ENCODE results near the gene FRMD4B.
A peak's percentile ranks its signal among the peaks of the same experiment; 100 is the strongest.

Gene FRMD4B

DNA sequence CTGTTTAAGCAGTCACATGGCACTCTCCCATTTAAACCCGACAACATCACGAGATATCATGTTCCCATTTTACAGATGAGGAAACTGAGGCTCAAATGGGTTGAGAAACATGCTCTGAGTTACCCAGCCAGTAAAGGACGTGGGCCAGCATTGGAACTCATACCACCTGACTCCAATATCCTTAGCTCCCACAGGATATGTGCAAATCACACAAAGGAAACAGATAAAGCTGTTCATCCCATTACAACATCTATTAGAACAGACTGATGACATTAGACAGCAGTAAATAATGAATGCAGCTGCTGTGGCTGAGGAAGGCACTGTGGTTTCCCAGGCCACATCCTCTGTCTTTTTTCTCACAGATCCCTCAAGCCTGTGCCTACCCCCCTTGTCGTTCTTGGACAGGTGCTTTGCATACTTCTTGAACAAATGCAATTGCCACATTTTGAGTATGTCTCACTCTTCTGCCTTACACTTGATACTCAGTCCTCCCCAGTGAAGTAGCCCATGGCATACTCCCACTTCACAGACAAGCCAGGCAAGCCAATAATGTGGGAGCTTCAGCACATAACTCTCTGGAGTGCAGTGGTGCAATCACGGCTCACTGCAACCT lies 17.7 kb downstream of the FRMD4B start:
- DNase-seq (ENCODE audit: insufficient read length, low spot score), result peak; percentile 36
- FAIRE-seq, result peak; percentile 90

DNA sequence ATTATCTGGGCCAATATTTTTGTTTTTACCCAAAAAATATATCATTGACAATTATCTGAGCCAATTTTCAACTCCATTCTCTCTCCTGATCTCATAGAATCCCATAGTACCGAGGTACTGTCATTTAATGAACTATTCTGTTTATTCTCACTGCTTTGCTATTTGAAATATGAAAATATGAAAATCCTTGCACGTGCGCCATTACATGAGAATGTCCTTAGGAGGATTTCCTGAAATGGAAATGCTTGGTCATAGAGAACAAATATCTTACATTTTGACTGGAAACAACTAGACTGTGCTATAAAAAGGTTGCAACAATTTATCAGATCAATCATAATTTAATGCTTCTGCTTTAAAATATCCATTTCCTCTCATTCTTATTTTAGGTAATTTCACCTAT lies 18.3 kb downstream of the FRMD4B start:
- FAIRE-seq, result no peak
- DNase-seq (ENCODE audit: insufficient read length, low spot score), result no peak

DNA sequence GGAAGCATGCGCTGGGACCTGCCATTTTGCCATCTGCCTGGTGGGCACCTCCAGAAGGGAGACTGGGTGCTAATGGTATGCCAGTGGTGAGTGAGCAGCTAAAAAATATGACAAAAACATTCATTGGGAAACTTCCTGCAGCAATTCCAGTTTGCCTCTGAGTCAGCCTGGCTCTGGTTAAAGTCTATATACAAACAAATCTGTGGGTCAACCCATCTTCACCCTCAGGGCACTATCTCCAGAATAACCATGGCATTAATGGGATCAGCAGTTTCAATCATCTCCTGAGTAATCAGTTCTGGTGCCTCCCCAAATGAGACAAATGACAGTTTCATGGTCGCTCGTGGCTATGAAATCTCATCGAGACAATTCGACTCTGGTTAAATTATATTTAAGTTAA lies 21.5 kb downstream of the FRMD4B start:
- no peak for DNase-seq (ENCODE audit: insufficient read length, low spot score)
- no peak for FAIRE-seq

DNA sequence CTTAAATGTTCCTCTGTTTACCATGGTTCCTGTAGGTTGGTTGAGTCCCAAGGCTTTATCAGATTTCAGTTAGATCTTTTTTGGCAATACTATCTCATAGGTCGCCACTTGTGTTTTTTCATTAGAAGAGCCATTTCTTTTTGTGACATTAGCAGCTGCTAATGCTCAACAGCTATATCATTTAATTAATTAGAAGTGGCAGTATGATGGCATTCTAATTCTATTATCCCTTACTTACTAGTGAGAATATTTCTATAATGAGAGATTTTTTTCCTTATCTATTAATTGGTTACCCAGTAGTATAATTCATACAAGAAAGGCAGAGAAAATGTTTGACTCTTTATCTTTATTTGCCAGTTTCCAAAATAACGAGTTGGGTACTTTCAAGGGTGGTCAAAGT lies 25.2 kb downstream of the FRMD4B start:
- FAIRE-seq (no peak), DNase-seq (ENCODE audit: insufficient read length, low spot score) (no peak)

DNA sequence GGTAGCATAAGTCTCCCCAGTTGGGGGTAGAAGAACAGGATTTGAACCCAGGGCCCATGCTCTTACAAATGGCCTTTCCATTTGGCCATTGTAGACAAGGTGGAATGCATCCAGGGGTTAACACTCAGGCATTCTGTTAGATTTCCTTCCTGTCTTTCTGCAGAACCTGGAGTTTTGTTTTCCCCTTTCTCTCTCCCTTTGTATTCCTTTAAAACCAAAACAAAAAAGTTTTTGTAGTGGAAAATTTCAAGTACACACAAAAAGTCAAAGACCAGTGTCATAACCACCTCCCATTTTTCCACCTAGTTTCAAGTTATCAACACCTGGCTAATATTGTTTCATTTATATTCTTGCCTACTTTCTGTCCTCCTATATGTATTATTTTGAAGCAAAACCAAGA lies 26.0 kb downstream of the FRMD4B start:
- DNase-seq (ENCODE audit: insufficient read length, low spot score) (no peak), FAIRE-seq (no peak)

DNA sequence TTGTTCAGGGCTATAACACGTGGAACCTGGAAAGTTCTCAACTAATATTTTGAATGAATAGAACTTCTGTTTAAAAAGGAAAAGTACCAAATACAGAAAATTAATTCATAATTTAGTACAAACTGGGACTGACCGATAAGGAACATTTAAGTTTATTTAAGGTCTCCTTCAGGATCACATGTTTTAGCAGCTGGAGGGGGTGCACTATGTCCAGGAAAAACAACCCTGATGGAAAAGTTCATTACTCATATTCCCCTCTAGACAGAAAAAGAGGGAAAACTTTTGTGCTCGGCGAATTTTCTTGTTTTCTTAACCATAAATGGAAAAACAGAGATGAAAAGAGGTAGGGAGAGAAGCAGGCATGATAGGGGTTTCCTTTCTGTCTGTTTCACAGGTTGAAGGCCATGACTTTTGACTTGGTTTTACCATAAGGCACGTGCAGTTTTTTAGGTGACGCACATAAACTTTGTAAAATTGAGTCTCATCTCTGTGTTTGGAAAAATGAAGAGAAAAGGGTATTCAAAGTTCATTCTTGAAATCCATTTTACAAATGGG lies 26.5 kb downstream of the FRMD4B start:
- no peak for DNase-seq (ENCODE audit: insufficient read length, low spot score)
- no peak for FAIRE-seq

DNA sequence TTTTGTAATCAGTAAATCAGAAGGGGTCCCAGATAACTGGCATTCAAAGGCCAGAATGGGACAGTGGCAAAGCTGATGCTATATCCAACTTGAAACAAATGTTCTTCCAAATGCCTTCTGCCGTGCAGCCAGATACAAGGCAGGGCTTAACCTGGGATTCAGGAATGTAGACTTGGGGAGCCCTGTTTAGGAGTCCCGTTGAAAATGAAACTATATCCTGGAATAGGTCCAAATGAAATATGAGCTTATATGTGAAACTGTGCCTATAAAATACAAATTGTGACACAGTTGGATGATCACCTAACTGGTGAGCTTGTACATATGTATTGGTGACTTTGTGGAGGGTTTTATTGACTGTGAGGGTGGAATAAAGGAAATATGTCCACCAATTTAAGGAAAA lies 28.7 kb downstream of the FRMD4B start:
- DNase-seq (ENCODE audit: insufficient read length, low spot score), result no peak
- no peak for FAIRE-seq

DNA sequence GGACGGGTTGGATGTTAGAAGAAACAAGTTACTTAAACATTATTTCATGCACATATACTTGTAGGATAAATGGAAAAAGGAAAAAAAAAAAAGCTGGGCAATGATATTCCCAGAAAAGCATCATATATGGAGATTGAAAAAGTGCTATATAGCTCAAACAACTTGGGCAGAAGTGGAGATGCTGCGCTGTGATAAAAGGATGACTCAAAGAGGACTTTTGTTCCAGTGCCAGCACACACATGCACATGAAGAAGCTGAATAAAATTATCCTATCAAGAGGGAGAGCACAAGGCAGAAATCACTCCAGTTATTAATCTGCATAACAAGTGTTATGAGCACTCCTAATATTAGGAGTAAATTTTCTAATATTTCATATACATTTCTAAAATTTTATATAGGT lies 30.9 kb downstream of the FRMD4B start:
- DNase-seq (ENCODE audit: insufficient read length, low spot score), result no peak
- FAIRE-seq, result no peak

DNA sequence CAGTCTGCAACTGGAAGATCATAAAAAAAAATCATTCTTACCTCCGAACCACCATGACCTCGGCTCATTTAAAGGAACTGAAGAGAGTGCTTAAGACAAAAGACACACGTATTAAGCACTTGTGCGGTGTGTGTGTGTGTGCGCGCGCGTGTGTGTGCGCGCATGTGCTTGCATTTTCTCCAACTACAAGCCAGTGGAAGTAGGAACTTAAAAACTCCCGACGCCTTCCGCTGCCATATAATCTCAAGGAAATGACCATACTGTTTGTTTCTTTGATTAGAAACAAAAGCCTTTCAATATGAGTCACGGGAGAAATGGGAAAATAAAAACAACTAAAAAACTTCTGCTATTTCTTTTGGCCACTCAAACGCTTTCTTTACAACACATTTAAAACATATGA lies 32.4 kb downstream of the FRMD4B start:
- no peak for DNase-seq (ENCODE audit: insufficient read length, low spot score)
- FAIRE-seq, result no peak

DNA sequence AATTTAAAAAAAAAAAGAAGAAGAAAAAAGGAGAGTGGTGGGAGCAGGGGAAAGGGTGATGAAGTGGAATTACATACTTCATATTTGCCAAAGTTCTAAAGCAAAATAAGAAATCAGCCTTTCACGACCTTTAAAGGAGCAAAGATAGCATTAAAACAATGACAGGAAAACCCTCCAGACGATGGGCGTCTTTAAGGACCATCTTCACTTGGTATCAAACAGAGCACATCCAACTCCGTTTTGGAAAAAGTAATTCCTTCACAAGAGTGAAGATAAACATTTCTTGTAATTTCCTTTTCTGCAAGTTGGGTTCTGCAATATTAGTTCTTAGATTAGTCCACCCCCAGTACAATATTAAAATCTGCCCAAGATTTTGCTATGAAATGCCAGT lies 32.8 kb downstream of the FRMD4B start:
- no peak for FAIRE-seq
- no peak for DNase-seq (ENCODE audit: insufficient read length, low spot score)

DNA sequence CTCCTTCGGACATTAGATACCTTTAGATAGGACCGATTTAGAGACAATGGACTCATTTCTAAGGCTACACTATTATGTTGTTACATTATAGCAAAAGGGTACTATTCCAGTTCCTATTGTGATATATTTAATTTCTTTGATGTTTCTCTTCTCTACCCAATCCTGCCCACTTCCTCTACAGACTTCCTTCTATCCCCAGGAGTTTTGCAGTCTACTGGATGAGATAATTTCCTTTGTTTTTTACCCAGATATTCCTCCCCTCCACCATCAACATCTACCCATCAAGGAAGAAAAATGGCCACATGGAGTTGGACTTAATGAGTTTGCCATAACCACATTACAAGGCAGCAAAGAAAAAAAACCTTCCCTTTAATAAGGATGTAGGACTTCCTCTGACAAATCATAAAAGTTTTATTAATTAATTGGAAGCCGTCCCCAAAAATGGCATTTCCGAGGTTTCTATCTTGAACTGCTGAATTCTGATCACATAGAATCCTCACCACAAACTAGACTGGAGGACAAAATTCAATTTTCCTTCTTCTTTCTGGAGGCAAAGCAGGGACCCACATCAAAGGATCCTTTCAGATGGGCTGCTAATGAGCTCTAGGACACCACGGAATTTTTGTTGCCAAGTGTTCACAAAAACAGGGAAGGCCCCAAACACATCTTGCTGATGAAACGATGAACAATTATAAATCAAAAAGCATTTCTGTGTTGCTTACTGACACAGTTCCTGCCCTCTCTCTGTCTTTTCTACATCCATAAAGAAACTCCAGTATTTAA lies 33.4 kb downstream of the FRMD4B start:
- FAIRE-seq, result no peak

DNA sequence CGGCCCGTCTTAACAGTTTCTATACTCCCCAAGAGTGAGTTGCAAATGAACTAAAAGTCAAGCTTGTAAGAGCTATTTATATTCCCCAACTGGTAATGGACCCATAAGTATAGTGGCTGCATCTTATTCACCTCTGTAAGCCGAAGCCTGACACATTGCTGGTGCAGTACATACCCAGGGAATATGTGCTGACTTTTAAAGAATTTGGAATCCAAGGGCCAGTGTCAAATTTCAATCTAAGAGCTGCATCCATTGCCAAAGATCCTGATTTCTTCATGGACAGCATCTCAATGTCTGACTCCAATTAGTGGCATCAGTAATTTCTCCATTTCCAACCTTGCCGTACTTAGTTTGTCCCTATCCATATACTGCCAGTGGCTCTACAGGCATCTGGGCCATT lies 42.0 kb downstream of the FRMD4B start:
- no peak for FAIRE-seq
- DNase-seq (ENCODE audit: insufficient read length, low spot score), result no peak

More for the DNA sequence above, 33.4 kb downstream of the FRMD4B start:
- no peak for DNase-seq (ENCODE audit: insufficient read length, low spot score)

DNA sequence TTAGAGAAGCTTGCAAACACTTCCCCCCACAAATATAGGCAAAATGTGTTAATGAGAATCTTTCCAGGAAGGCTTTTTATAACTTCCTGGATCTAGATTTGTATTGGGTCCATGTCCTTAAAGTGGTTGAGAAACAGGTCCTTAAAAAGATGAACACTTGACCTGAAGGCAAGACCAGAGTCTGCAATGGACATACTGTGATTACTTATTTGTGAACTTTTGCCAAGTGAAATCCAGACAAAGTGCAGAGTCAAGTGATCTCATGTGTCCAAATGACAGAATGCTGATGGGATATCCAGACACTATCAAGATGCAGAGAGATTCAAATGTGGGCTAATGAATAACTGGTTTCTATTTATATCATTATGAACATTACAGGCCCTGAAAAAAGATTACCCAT lies 43.8 kb downstream of the FRMD4B start:
- DNase-seq (ENCODE audit: insufficient read length, low spot score) (no peak), FAIRE-seq (no peak)

DNA sequence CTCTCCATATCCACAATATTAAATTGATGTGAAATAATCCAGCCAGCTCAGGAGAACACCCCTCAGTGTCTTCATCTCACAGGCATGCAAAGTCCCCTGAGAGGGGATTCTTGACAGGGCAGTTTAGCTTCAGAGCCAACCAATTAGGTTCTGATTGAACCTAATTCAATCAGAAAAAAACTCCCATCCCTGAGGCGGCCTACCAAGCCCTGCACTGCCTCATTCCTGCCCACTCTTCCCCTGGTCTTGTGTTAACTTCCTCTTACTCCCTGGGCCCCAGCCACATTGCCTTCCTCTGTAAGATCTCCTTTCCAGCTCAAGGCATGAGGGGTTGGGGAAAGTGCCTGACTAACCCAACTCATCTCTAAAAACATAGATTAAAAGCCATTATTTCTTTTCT lies 46.1 kb downstream of the FRMD4B start:
- DNase-seq (ENCODE audit: insufficient read length, low spot score) (no peak), FAIRE-seq (no peak)

DNA sequence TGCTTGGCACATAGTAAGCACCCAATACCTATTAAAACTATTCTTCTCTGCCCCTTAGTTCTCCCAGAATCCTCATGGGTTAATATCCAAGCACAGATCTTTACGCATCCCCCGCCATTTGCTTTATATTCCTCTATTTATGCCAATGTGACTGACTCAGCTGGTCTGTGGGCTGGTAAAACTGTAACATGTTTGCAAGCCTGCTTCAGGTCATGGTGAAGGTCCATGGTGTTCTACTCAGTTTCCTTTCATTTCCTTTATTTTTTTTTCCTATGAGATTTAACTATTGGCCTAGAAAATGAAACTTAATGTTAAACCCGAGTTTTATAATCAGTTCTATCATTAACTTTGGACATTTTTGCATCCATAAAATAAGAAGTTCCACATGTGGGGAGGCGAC lies 47.0 kb downstream of the FRMD4B start:
- FAIRE-seq (no peak), DNase-seq (ENCODE audit: insufficient read length, low spot score) (no peak)

DNA sequence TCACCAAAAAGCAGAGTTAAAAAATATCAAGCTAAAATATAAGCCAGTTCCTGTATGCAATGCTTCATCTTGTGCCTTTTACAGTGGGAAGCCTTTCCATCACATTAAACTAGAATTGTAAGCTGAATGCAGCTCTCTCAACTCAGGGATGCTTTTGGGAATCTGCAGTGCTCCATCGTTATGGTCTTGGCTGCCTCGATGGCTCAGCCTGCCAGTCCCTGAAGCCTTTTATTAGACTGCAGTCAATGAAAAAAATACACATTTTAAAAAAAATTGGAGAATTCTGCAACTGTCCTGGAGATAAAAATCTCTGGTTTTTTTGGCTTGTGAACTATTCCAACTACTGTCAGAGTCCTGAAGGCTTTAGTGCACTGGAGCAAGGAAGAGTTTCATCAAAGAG lies 53.0 kb downstream of the FRMD4B start:
- DNase-seq (ENCODE audit: insufficient read length, low spot score) (no peak), FAIRE-seq (no peak)

DNA sequence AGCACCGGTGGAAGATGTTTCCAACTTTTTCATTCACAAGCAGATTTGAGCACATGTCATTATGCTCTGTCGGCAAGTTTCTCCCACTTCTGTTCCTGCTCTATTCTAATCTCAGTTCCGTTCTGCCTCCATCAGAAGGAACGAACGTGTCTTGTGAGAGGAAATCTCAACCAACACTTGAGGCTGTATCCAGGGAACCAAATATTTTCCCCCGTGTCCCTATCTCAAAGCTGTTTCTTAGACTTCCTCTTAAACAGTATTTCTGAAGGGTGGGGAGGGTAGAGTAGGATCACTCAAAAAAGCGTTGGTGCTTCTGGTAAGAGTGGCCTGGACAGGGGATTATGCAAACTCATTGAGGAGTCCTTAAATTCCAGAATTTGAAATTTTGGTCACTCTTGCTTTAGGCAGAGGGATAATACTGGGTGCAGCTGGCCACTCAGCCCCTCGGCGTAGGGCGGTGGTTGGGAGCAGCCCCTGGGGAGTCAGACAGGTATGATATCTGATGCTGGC lies 54.9 kb downstream of the FRMD4B start:
- FAIRE-seq (no peak), DNase-seq (ENCODE audit: insufficient read length, low spot score) (no peak)

DNA sequence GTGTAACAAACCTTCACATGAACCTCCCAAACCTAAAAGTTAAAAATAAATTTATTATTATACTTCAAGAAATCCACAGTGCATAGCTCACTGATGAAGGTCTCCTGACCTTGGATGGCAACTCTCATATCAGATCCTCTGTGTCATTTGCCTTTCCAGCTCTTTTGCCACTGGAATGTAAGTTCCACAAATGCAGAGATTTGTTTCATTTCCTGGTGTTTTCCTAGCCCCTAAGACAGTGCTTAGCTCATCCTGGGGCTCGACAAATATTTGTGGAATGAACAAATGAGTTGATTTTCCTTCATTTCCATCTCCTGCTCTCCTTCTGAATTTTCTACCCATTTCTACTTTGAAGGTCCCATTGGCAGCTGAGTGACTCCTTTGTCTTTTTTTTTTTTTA lies 56.0 kb downstream of the FRMD4B start:
- no peak for DNase-seq (ENCODE audit: insufficient read length, low spot score)
- no peak for FAIRE-seq

DNA sequence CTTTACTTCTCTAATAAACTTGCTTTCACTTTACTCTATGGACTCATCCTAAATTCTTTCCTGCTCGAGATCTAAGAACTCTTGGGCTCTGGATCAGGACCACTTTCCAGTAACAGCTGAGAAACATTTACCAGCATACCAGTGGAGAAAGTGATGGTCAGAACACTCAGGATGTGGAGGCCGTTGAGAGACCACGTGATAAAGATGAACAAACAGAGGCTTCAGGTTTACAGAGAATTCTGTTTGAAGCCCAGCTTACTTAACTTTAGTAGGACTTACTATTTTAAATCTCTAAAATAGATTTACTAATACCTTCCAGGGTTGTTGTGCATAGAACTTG lies 57.0 kb downstream of the FRMD4B start:
- DNase-seq (ENCODE audit: insufficient read length, low spot score) (no peak), FAIRE-seq (no peak)

DNA sequence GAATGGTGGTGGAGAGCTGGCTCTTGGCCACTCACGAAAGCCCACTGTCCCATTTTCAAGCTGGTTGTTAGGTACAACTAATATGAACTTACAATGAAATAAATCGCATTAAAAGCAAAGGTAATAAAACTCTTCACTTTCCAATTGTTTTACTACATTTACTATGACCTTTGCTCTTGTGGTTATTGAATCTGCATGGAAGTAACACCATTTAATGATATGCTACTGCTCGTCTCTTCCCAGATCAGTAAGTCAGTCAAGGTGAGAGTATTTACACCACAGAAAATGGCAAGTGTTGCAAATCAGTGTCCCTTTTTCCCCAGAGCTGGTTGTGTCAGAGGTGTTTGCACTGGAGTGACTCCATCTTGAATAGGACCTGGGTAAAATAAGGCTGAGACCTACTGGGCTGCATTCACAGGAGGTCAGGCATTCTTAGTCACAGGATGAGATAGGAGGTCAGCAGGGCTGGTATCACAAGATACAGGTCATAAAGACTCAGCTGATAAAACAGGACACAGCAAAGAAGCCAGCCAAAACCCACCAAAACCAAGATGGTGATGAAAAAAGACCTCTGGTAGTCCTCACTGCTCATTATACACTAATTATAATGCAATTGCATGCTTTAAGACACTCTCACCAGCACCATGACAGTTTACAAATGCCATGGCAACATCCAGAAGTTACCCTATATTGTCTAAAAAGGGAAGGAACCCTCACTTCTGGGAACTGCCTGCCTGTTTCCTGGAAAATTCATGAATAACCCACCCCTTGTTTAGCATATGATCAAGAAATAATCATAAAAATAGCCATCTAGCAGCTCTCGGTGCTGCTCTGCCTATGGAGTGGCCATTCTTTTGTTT lies 57.6 kb downstream of the FRMD4B start:
- FAIRE-seq (no peak), DNase-seq (ENCODE audit: insufficient read length, low spot score) (no peak)

DNA sequence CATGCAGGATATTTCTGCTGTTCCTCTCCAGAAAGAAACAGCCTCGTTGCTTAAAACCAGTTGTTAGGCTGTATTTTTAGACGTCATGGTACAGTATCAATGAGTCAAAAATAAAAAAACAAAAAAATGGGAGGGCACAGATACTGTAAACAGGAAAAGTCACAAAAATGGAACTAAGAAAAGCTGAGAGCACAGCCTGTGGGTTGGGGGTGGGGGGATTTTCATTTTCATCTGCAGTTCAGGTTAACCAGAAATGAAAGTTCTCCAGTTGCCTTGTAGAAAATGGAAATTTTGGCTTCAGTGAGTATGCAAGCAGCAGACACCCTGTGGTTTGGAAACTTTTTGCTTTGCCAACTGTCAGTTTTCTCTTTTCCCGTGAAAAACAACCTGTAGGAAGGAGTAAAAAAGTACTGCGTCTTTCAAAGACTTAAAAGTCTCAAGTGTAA lies 59.0 kb downstream of the FRMD4B start:
- DNase-seq (ENCODE audit: insufficient read length, low spot score), result peak; percentile 28
- peak; percentile 97 for FAIRE-seq

Data from GM19239 (cell line).